H1 (cell line): ENCODE data around the gene C15orf39. TPM values are rescaled to one million over a fixed set of nuclear protein-coding genes. Genes with fewer than 3 reads are reported as not detected.

Source experiments
- ASH2L ChIP-seq: fragments of 200-600, 300-600 bp; sonication (generic); IDR thresholded peaks from one replicate; pipeline ENCODE4 v1.7.1; 2017; ENCODE audit warnings: low read length
- ATF3 ChIP-seq: IDR thresholded peaks from 2 replicates; pipeline ENCODE4 v1.6.1; 2011; ENCODE audit warnings: low read depth, mild to moderate bottlenecking, low read length; ENCODE audit not compliant: insufficient read depth
- BACH1 ChIP-seq: IDR thresholded peaks from 2 replicates; pipeline ENCODE4 v1.6.1; 2012; ENCODE audit warnings: low read length, improper control_type of control experiment
- CEBPB ChIP-seq: IDR thresholded peaks from 2 replicates; pipeline ENCODE4 v1.6.1; 2012; ENCODE audit warnings: low read depth, low read length
- EP300 ChIP-seq, 2 experiments: IDR thresholded peaks; 1 replicate in 1 of 2; 2 replicates in 1 of 2; pipeline ENCODE4 v1.6.1; 2011 to 2012; ENCODE audit warnings: low read depth in 2 of 2, low read length in 2 of 2, mild to moderate bottlenecking in 2 of 2, borderline replicate concordance in 1 of 2, inconsistent platforms in 1 of 2, moderate library complexity in 1 of 2
- JUN ChIP-seq: IDR thresholded peaks from 2 replicates; pipeline ENCODE4 v1.6.1; 2011; ENCODE audit warnings: low read depth, mild to moderate bottlenecking, improper control_type of control experiment, low read length
- POLR2A ChIP-seq, 2 experiments: IDR thresholded peaks; 1 replicate in 1 of 2; 2 replicates in 1 of 2; pipeline ENCODE4 v1.6.1; 2011; ENCODE audit warnings: low read depth in 2 of 2, low read length in 2 of 2, mild to moderate bottlenecking in 2 of 2; ENCODE audit errors: control extremely low read depth in 1 of 2
- RFX5 ChIP-seq: IDR thresholded peaks from 2 replicates; pipeline ENCODE4 v1.6.1; 2011; ENCODE audit warnings: low read depth, low read length, improper control_type of control experiment, borderline replicate concordance
- RXRA ChIP-seq: IDR thresholded peaks from 2 replicates; pipeline ENCODE4 v1.6.1; 2011; ENCODE audit warnings: low read depth, mild to moderate bottlenecking, low read length, moderate library complexity; ENCODE audit not compliant: insufficient read depth
- SIRT6 ChIP-seq: IDR thresholded peaks from one replicate; pipeline ENCODE4 v1.7.1; 2012; ENCODE audit warnings: low read length, inconsistent platforms
- SP4 ChIP-seq: IDR thresholded peaks from 2 replicates; pipeline ENCODE4 v1.6.1; 2012; ENCODE audit warnings: low read length, inconsistent platforms
- polyA plus RNA-seq, 7 experiments: library from polyadenylated mRNA; depleted of rRNA in 3 of 7; stranded (reverse) in 5 of 7; unstranded in 2 of 7; fragments of >200 nt in 5 of 7; fragments of 200-250 nt in 2 of 7; gene quantifications; 1 replicate in 5 of 7; 2 replicates in 1 of 7; 4 replicates in 1 of 7; pipeline versions ENCODE4 v1.2.1 to v1.2.3, GENCODE V29; 2011 to 2013; ENCODE audit warnings: missing spikeins in 2 of 7, mixed read lengths in 2 of 7
- total RNA-seq: library from RNA; stranded (reverse); fragmentation: NEBNext Ultra II Directional; extraction: Animal tissue kit (Norgen Biotek cat#: 25700); gene quantifications from 2 replicates; pipeline ENCODE4 v1.2.1, GENCODE V29; 2021

C15orf39 gene
- total and polyA plus RNA-seq, 2 of the 8 experiments (the other 6 are each of a cell fraction or from before 2014, with no cell fraction given) = 13.8 to 38.5 TPM

- TF ChIP-seq POLR2A (IDR thresholded peaks at IDR 0.05; ENCODE audit: control extremely low read depth in 1 of 2, low read depth in 2 of 2, low read length in 2 of 2) (peak in 1 of 2 experiments; percentile 90; a peak in 2 of 3 replicates), RXRA (no peak), SIRT6 (no peak), CEBPB (no peak), ASH2L (peak; percentile 39), BACH1 (0 out of 2 replicates have a peak, but pooled peaks have one; percentile 17), EP300 (IDR thresholded peaks at IDR 0.05; ENCODE audit: borderline replicate concordance in 1 of 2, low read depth in 2 of 2, low read length in 2 of 2) (no peak), ATF3 (no peak), RFX5 (no peak), SP4 (no peak), JUN (no peak)
- TF ChIP-seq, all 59 proteins: peak for 14
Observed at GRCh38 chr15:75201616-75202250, at the start of gene C15orf39 (continued).
